GM21515 (cell line): ENCODE data around the gene TRABD2A.
A peak's percentile ranks its signal among the peaks of the same experiment; 100 is the strongest.
"Not testable (repeated sequence)": the region's sequence is repeated elsewhere in the genome, so short reads cannot be mapped to it uniquely, and the experiment has no call there.

ENCODE experiments used
- ATAC-seq: cut with Tn5 transposase; IDR thresholded peaks from one replicate; pipeline ENCODE4 v1.9.1; 2021; ENCODE audit not compliant: unreplicated experiment

Gene TRABD2A

DNA sequence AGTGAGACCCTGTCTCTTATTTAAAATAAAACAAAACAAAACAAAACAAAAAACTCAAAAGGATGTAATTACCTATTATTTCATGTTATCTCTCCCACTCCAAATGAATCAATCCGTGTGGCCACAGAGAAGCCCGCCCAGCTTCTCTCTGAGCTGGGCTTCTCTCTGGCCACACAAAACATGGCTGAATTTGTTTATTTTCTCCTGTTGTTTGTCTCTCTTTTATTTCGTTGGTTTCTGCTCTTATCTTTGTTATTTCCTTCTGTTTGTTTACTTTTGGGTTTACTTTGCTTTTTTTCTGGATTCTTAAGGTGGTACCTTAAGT, 1.5 kb upstream of the TRABD2A start:
- ATAC-seq, result no peak

DNA sequence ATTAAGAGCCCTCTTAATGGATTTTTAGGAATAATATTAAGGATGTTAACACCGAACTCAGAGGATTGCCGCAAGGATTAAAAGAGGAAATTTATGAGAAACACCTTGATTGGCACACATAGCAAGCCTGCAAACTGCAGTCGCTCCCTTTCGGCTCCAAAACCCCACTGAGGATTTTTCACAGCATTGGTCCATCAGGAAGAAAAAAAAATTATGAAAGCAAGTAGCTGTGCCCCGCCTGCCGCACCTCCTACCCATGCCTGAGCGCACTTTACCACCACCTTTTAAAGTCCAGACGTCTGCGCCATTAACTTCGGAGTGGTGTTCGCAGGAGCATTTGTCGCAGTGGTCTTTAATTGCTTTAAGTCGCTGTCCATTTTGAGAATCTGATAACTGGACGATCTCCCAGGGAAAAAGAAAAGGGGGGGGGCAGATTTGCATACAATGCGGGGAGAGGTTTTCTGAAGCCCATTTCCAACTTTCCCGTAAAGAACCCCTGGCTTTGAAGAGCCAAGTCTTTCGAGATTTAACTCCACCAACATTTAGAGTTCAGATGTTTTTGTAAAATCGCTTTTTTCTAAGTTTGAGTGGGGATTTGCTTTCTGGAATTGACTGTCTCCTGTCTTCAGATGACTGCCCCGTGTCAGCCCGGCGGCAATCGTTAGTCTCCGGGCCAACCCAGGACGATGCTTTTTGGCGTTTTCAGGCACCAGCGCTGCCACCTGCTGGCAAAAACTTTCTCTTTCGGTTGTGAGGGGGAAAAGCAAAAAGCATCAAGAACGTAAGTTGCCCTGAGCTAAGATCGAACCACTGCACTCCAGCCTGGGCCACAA, 913 bp upstream of the TRABD2A start:
- peak; percentile 57 for ATAC-seq

DNA sequence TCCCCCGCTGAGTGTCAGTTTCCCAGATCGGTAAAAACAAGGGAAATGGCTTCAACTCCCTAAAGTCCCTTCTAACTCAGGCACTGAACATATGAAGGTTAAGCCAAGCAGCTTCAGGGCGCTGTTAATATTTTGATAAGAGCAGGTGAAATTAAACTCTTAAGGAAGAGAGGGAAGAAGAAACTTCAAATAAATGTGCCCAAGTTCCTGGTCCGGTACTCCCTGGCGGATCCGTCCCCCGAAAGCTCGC, 564 bp downstream of the TRABD2A start:
- ATAC-seq, result no peak

DNA sequence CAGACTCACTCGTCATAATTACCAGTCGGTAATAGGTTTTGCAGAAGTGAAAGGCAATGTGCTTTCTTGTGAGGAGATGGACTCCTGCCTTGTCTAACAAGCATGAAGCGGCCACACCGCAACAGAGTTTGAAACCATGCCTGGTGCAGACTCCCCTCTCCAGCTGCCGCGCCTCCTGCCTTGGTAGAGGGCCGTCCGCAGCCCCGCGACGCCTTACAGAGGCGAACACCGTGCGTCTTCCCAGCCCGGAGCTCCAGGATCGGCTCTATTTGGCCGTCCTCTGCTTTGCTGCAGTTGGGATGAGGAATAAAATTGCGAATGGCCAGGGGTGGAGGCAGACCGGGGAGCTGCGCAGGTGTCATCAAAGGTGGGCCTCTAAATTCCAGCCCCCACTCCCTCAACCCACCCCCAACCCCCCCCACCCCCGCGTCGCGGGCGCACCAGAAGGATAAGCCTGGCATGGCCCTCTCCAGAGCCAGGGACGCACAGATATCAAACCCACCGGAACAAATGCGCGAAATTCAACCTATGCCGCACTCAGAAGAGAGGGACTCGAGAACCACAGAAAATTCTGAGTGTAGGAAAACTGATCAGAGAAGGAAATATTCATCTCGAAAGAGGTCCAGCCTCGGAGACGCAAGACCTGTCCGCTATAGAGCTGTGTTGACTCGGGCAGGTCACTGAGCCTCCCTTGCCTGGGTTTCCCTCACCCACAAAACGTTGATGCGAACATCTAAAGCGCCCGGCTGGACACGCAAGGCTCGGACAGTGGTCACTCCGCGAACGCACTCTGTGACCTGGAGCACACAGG, 1.1 kb downstream of the TRABD2A start:
- ATAC-seq, result peak; percentile 63

DNA sequence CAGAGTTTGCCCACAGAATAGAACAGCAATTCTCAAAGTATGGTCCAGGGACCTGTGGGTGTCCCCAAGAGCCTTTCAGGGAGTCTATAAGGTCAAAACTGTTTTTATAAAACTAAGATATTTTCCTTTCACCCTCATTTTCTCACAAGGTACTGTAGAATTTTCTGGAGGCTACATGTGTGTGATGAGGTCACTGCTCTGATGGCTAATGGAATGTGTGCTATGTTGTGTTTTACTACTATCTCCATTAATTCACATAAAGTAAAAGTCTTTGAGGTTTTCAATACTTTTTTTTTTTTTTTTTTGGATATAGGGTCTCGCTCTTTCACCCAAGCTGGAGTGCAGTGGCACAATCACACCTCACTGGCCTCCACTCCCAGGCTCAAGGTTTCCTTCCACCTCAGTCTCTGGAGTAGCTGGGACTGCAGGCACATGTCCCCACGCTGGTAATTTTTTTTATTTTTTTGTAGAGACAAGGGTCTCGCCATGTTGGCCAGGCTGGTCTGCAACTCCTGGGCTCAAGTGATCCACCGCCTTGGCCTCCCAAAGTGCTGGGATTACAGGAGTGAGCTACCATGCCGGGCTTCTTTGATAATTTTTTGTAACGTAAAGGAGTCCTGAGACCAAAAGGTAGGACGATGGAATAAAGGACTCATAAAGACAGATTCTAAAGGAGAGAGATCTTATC, 1.8 kb downstream of the TRABD2A start:
- no peak for ATAC-seq

DNA sequence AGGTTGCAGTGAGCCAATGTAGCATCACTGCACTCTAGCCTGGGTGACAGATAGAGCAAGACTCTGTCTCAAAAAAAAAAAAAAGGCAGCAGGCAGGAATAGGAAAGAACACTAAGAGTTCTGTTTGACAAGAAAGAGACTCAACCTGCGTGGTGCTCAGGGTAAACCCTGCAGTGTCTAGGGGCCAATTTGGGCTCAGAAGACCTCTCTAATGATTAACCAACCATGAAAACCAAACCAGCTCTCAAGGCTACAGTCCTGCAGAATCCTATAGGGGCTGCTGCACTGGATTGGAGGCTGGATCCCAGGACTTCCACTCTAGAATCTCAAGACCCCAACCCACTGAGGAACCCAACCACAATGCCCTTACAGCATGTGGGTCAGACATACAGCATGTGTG, 2.4 kb downstream of the TRABD2A start:
- no peak for ATAC-seq

DNA sequence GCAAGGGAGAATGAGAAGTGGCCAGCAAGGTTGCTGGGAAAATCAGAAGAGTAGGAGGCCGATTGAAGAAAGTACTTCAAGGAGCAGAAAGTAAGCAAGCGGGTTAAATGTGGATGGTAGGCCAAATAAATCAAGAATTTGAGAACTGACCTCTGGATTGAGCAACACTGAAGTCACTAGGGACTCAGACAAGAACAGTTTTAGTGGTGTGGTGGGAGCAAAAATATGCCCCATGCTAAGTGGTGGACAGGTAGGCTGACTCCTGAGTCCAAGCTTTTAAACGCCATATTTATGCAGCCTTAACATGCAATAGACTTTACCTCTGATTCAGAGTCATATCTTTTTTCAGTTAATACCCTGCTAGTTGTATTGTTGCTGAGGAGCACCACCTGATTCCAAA, 4.5 kb downstream of the TRABD2A start:
- no peak for ATAC-seq

DNA sequence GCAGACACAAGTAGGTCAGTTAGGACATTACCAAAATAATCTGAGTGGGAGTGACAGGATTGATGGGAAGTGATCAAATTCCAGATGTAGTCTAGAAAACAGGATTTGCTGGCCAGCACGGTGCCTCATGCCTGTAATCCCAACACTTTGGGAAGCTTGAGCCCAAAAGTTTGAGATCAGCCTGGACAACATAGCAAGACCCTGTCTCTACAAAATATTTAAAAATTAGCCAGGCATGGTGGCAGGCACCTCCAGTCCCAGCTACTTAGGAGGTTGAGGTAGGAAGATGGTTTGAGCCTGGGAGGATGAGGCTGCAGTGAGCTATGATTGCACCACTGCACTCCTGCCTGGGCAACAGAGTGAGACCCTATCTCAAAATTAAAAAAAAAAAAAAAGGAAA, 5.3 kb downstream of the TRABD2A start:
- ATAC-seq, result not testable (repeated sequence)

DNA sequence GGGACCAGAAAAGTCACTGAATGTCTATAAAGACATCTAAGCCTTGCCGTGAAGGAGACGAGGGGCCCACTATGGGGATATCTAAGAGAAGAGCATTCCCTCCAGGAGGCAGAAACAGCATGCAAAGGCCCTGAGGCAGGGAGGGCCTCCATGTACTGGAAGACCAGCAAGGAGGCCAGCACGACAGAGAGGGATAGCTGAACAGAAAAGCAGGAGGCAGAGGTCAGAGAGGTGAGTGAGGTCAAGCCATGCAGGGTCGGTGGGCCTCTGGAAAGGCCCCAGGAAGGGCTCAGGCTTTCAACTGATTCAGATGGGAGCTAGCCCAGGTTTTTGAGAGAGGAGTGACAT, 5.7 kb downstream of the TRABD2A start:
- no peak for ATAC-seq

DNA sequence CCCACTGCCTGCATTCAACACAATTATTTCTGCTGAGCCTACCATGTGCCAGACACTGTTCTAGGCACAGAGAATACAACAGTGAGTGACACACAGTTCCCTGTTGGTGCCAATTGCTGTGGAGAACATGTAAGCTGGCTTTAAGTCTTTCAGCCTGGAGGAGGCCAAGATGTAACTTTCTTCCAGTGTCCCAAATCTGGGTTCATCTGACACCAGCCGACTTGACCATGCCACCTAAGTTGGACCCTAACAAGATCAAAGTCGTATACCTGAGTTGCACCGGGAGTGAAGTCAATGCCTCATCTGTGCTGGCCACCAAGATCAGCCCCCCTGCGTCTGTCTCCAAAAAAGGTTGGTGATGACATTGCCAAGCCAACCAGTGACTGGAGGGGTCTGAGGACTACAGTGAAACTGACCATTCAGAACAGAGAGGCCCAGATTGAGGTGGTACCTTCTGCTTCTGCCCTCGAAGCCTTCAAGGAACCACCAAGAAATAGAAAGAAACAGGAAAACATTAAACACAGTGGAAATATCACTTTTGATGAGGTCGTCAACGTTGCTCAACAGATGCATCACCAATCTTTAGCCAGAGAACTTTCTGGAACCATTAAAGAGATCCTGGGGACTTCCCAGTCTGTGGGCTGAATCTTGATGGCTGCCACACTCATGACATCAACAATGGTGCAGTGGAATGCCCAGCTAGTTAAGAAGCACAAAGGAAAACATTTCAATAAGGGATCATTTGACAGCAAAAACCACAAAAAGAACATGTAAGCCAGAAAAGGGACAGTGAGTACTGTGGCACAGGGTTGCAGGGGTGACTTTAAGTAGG, 6.3 kb downstream of the TRABD2A start:
- ATAC-seq, result no peak

DNA sequence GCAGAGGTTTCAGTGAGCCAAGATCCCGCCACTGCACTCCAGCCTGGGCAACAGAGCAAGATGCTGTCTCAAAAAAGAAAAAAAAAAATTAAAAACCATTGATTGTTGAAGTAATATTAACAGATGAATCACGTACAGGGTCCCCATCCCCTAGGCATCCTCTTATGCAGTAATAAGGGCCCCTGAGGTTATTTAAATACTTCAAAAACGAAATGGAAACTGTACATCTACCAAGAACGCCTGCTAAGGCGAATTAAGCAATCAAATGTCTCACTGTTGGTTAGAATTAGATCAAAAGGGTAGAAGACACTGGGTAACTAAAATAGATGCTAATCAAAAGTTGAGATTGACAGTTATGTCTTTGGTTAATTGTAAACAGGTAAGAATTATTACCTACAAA, 7.5 kb downstream of the TRABD2A start:
- ATAC-seq, result no peak

DNA sequence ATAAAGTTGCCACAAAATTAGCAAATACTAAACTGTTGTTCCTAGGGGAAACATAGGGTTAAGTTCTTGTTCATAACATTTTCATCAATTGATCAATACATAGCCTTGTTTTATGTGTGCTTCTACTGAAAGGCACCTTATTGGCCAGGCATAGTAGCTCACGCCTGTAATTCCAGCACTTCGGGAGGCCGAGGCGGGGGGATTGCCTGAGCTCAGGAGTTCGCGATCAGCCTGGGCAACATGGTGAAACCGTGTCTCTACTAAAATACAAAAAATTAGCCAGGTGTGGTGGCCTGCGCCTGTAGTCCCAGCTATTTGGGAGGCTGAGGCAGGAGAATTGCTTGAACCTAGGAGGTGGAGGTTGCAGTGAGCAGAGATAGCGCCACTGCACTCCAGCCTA, 8.2 kb downstream of the TRABD2A start:
- ATAC-seq, result not testable (repeated sequence)

DNA sequence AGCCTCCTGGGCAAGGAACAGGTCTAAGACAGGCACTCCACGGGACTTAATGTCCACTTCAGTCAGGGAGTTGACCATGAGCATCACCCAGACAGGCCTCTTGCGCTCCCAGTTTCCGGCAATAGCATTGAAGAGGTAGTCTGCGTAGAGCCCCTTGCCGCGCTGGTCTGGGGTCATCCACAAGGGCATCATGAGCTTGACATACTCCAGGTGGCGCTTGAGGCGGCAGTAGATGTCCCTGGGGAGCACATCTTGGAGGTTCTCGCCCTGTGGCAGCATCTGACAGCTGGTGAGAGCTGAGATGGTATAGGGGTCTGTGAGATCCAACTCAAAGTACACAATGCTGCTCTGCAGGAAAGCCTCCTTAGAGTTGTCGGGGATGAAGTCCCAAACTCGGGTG, 10.6 kb downstream of the TRABD2A start:
- no peak for ATAC-seq

DNA sequence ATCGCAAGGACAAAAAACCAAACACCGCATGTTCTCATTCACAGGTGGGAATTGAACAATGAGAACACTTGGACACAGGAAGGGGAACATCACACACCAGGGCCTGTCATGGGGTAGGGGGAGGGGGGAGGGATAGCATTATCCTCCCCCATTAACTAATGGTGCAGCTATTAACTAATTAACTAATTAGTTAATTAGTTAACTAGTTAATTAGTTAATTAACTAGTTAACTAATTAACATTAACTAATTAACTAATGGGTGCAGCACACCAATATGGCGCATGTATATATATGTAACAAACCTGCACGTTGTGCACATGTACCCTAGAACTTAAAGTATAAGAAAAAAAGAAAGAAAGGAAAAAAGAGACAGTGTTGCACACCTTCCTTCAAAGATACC, 12.6 kb downstream of the TRABD2A start:
- ATAC-seq, result not testable (repeated sequence)

DNA sequence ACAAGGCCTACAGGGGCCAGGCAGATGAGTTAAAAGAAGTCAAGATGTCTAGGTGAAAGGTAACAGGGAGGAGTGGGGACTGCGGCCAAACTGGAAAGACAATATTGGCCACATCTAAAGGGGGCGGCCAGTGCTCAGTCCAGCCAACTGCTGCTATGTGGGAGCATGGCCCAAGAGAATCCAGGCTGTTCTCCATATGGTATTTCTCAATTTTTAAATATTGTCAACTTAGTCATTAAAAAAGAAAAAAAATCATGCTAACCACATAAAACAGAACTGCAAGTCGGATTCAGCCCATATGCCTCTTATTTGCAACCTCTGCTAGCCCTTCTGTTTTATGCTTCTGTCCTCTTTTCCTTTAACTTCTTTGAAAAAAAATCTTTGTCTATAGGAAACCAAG, 14.8 kb downstream of the TRABD2A start:
- no peak for ATAC-seq

DNA sequence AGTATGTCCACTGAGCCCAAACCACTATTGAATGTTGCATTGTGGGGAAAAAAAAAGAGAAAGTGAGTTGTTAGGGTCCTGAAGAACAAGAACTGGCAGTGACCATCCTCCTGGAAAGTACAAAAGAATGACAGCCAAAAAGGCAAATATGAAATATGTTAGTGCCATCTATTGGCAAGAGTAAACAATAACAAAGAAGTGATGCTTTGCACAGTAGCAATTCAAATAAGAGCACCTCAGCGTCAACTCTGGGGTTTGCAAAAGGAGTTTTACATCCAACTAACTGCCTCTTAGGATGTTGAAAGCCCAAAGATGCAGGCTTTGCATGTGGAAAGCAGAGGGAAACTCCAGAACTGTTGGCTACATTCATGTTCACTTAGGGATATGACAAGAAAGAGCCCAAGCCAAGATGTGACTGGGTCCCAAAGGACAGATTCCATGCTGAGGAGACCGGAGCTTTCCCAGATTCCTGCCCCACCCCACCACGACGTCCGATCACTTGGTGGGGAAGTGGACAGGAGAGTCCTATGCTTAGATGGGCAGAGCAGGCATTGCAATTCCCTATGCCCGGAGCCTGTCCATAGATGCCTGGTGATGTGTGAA, 15.6 kb downstream of the TRABD2A start:
- ATAC-seq, result no peak

DNA sequence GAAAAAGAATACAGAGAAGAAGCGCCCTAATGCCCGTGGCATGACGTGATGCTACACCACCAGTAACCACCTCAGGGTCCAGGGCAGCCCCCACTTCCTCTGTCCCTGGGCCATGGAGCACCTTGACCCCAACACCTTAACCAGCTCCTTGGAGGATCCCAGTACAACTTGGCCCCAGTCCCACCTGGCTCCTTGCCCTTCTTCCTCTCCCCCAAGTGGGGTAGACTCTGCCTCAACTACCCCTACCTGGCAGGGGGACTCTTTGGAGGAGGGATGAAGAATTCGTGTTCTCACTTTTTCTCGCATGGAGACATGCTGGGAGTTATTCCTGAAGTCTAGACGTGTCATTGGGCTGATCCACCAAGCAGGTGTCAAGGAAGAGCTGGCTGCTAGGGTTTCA, 18.9 kb downstream of the TRABD2A start:
- ATAC-seq, result no peak

DNA sequence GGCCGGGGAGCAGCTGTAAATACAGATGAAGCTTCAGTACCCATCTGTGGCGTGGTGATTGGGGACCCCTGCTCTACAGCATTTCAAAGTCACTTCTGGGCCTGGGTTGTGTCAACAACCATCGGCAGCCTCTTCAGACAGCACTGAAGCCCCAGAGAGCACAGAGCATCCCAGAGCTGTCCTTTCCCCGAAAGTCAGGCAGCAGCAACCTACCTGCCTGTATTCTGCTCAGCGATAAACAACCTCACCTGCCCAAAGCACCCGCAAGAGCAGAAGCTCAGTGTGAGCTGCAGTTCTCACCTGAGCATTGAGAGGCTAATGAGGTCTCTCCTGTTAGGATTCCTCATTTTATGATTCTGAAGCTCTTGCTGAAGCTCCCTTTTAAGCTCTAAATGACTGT, 19.3 kb downstream of the TRABD2A start:
- ATAC-seq, result no peak

DNA sequence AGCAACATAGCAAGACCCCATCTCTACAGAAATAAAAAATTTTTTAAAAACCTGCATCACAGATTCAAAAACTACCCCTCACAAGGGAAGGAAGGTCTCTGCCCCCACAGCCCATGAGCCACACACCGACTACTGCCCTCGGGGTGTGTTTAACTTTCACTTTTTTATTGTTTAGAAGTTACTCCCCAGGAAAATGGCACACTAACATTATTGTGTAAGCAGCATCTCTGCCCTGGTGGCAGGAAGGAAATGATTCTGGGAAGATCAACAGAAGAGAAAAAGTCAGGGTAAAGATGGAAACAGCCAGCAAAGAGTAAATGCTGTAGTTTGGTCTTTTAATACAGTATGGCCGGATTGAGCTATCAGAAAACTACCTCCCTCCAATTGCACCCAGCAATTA, 21.9 kb downstream of the TRABD2A start:
- no peak for ATAC-seq

DNA sequence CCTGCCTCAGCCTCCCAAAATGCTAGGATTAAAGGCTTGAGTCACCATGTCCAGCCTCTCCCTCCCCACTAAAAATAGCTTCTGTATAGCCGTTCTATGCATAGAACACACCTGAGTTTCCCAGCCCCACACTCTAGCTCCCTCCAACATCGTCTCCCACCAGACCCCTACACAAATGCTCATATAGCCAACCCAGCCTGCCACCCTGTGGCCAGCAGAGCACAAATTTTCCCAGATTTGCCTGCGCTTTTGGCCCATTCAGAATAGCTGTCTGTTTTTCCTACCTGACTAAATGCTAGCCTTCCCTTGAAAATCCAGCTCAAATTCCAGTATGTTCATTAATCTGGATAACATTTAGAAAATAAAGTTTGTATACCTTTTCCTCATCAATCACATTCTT, 22.8 kb downstream of the TRABD2A start:
- no peak for ATAC-seq

DNA sequence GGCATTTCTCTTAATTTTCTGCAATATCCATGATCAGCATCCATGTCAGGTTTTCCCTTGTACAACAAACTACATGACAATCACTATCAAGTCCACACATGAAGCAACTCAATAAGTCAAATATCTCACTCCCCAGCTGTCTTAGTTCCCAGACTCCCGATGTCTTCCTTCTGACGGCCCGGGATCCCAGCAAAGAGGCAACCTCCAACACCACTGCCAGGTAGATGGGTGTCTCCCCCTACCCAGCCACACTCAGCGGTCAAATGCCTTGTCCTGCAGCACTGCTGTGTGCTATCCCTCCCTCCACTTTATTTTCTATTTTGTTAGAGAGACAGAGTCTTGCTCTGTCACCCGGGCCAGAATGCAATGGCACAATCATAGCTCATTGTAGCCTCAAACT, 23.3 kb downstream of the TRABD2A start:
- no peak for ATAC-seq
